ENCODE results near the gene ACTL6B.
A peak's percentile ranks its signal among the peaks of the same experiment; 100 is the strongest.
"Not testable (repeated sequence)": the region's sequence is repeated elsewhere in the genome, so short reads cannot be mapped to it uniquely, and the experiment has no call there.

Gene ACTL6B

GRCh38 chr7:100655908-100656674 is at the start of gene ACTL6B:
Gene ACTL6B, minus strand, starts transcription at chr7:100656448. Its CDS starts 94 bp downstream, at chr7:100656354.
- no peak for FAIRE-seq

- no peak for FAIRE-seq
These were observed 49.1 kb upstream of the ACTL6B start for GRCh38 chr7:100705320-100705752.

- FAIRE-seq = not testable (repeated sequence)
These were observed 44.8 kb upstream of the ACTL6B start for GRCh38 chr7:100701089-100701488.

- FAIRE-seq = no peak
These were observed 42.8 kb upstream of the ACTL6B start for GRCh38 chr7:100699018-100699417.

- FAIRE-seq = no peak
These were observed 39.9 kb upstream of the ACTL6B start for GRCh38 chr7:100696123-100696521.

- FAIRE-seq = no peak
These were observed 38.0 kb upstream of the ACTL6B start, which contains the start of gene GIGYF1 for GRCh38 chr7:100694098-100694745. Gene GIGYF1, minus strand, starts transcription at chr7:100694250. Its CDS starts 6,012 bp downstream, at chr7:100688238.

GRCh38 chr7:100693312-100694097 is 37.3 kb upstream of the ACTL6B start:
- no peak for FAIRE-seq

- FAIRE-seq = no peak
These were observed 36.3 kb upstream of the ACTL6B start for GRCh38 chr7:100692578-100692961.

- peak; percentile 81 for FAIRE-seq
These were observed 35.7 kb upstream of the ACTL6B start for GRCh38 chr7:100691676-100692577.

- FAIRE-seq = no peak
These were observed 33.2 kb upstream of the ACTL6B start for GRCh38 chr7:100689230-100690135.

- FAIRE-seq = no peak
These were observed 32.1 kb upstream of the ACTL6B start for GRCh38 chr7:100688326-100688860.

GRCh38 chr7:100687751-100688300 is 31.6 kb upstream of the ACTL6B start:
- no peak for FAIRE-seq

GRCh38 chr7:100687261-100687660 is 31.0 kb upstream of the ACTL6B start:
- FAIRE-seq = no peak

GRCh38 chr7:100686822-100687211 is 30.6 kb upstream of the ACTL6B start:
- no peak for FAIRE-seq

- FAIRE-seq = no peak
These were observed 30.1 kb upstream of the ACTL6B start for GRCh38 chr7:100686201-100686821.

GRCh38 chr7:100685631-100686145 is 29.4 kb upstream of the ACTL6B start:
- FAIRE-seq = no peak

- no peak for FAIRE-seq
These were observed 28.9 kb upstream of the ACTL6B start for GRCh38 chr7:100685049-100685605.

- no peak for FAIRE-seq
These were observed 28.3 kb upstream of the ACTL6B start for GRCh38 chr7:100684534-100685042.

All from G401.6 (cell line).